ENCODE results near the gene TWF2. TPM values are rescaled to one million over a fixed set of nuclear protein-coding genes. Genes with fewer than 3 reads are reported as not detected.
"Not testable (repeated sequence)": the region's sequence is repeated elsewhere in the genome, so short reads cannot be mapped to it uniquely, and the experiment has no call there.

TWF2 gene
- 105 TPM for polyA plus RNA-seq (2013, experiment 1 of 2; ENCODE audit: insufficient read length)
- 66.2 TPM for polyA plus RNA-seq (2013, experiment 2 of 2; ENCODE audit: insufficient read length)

- DNase-seq, result peak; percentile 81
Measured at GRCh38 chr3:52238761-52239701, at the start of gene TWF2. TSS of gene TWF2 (minus strand) at chr3:52239158. CDS start at chr3:52239016, 142 bp downstream.

GRCh38 chr3:52288674-52289073 lies 49.7 kb upstream of the TWF2 start:
- no peak for DNase-seq

GRCh38 chr3:52286777-52287110 lies 47.8 kb upstream of the TWF2 start:
- DNase-seq, result peak; percentile 15

- not testable (repeated sequence) for DNase-seq
Measured at GRCh38 chr3:52284051-52284450, 45.1 kb upstream of the TWF2 start.

- DNase-seq, result no peak
Measured at GRCh38 chr3:52283306-52283705, 44.3 kb upstream of the TWF2 start.

- DNase-seq, result no peak
Measured at GRCh38 chr3:52281981-52282801, 43.2 kb upstream of the TWF2 start.

GRCh38 chr3:52280050-52280461 lies 41.1 kb upstream of the TWF2 start:
- DNase-seq, result peak; percentile 21

GRCh38 chr3:52279596-52279995 lies 40.6 kb upstream of the TWF2 start:
- DNase-seq, result no peak

- peak; percentile 92 for DNase-seq
Measured at GRCh38 chr3:52278510-52279069, 39.6 kb upstream of the TWF2 start, which contains the start of gene WDR82. TSS of gene WDR82 (minus strand) at chr3:52278649. CDS start at chr3:52278361, 288 bp downstream.

- DNase-seq, result peak; percentile 53
Measured at GRCh38 chr3:52277972-52278509, 39.1 kb upstream of the TWF2 start.

GRCh38 chr3:52277071-52277964 lies 38.4 kb upstream of the TWF2 start:
- DNase-seq, result peak; percentile 59

- DNase-seq, result not testable (repeated sequence)
Measured at GRCh38 chr3:52274781-52275180, 35.8 kb upstream of the TWF2 start.

- DNase-seq, result no peak
Measured at GRCh38 chr3:52272831-52273230, 33.9 kb upstream of the TWF2 start.

- DNase-seq, result not testable (repeated sequence)
Measured at GRCh38 chr3:52272172-52272571, 33.2 kb upstream of the TWF2 start.

- DNase-seq, result no peak
Measured at GRCh38 chr3:52270252-52270754, 31.3 kb upstream of the TWF2 start.

GRCh38 chr3:52269776-52270175 lies 30.8 kb upstream of the TWF2 start:
- no peak for DNase-seq

GRCh38 chr3:52268036-52268435 lies 29.1 kb upstream of the TWF2 start:
- DNase-seq, result no peak

GRCh38 chr3:52265387-52265786 lies 26.4 kb upstream of the TWF2 start:
- DNase-seq, result no peak

GRCh38 chr3:52262447-52262846 lies 23.5 kb upstream of the TWF2 start:
- no peak for DNase-seq

GRCh38 chr3:52259448-52259847 lies 20.5 kb upstream of the TWF2 start:
- DNase-seq, result no peak

- no peak for DNase-seq
Measured at GRCh38 chr3:52259035-52259434, 20.1 kb upstream of the TWF2 start.

All from fibroblast of skin of back (primary cell).